NCI-H2196 (cell line): ENCODE results near the gene PRKCQ.
"Not testable (repeated sequence)": the region's sequence is repeated elsewhere in the genome, so short reads cannot be mapped to it uniquely, and the experiment has no call there.

Experiments
- DNase-seq: peaks from one replicate; lab custom pipeline; 2025; ENCODE audit not compliant: unreplicated experiment; lab: John Stamatoyannopoulos, UW

The PRKCQ gene

DNA sequence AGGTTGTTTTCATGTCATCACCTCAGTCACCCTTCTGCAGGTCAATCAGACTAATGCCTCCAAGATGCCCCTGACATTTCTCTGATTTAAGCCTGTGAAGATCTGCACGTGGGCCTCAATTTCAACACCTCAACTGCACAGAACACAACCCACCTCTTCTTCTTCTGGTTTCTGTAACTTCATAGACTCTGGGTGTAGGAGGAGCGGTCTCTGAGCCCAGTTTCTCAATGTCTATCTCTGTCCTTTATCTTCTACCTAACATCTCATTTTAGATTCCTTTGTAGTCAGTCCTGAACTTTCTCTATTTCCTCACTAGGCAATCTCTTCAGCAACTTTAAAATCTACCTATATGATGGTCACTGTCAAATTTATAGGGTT is 85.6 kb downstream of the PRKCQ start:
- DNase-seq: no peak

DNA sequence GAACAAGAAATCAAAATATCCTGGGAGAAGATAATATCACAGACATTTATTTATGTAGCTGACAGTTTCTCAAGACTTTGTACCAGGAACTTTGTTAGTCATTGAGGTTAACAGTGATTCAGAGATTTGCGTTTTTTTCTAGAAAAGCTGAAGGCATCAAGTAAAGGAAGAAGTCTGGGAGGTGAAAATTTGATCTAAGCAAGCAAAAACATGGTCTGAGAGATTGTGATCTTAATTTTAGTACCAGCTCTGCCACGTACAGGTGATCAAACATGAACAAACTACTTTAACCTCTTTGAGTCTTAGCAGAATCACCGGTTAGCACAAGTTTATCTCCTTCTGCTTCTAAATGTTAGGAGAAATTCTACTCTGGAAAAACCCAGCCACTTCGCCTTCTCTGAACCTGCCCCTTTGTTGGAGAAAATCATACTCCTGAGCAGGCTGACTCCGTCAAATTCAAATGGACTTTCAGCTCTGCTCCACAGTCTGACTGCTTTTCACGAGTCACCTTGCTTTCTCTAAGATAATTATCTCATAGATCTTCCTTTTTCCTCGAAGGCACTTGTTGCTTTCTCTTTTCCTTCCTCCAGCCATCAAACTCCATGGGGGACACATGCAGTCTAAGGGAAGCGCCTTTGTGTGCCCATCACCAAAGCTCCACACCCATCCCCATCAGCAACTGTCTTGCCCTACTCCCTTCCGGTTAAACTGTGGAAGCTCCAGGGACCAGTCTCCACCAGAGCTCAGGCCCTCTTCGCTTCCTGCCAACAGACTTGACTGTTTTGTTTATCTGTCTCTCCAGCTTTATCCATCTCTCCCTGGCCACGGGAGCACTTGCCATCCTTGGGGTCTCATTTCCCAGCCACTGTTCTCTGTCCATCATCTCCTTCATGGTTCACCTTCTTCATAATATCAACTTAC is 86.3 kb downstream of the PRKCQ start:
- DNase-seq: no peak

DNA sequence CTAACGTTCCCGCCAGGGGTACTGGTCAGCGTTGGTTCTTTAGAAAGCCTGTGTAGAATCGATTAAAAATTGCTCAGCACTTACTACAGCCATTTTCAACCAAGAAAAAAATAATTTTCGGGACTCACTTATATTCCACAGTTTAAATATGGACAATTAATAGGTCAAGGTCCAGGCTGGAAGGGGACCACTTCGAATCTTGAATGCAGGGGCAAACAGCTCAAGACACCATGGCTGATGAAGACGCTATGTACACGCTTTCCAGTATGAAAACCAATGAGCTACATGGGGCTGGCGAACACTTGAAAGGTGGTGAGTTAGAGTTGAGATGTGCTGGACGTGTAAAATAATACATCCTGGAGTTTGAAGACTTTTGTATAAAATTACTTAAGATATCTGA is 87.2 kb downstream of the PRKCQ start:
- no peak for DNase-seq

DNA sequence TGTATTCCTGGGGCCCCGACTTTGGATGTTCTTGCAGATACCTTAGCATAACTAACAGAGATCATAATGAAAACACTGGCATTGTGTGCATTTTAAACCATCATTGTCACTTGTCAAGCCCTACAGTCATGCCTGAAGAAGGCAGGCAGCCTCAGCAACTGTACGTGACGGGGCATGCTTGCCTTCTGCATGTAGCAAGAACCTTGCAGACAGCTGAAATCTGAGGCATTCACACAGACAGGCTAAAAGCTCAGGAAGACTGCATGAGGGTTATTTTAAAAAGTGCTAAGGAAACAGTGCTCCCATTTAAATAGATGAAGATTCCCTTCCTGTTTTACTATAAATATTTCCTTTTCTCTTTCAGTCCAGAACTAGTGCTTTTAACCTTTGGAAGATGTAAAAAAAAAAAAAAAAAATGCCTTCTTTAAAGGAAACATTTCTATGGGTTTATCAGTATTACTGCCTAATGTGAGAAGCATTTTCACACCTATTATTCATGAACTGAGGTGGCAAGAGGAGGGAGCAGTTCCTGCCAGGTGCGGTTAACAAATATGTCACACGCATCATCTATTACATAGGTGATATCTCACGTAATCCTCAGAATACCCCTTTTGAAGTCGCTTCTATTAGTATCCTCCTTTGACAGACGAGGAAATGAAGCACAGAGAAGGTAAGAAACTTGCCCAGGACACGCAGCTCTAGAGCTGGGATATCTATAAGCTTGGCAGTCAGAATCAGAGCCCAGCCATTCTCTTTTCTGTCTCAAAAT is 88.1 kb downstream of the PRKCQ start:
- DNase-seq: no peak

DNA sequence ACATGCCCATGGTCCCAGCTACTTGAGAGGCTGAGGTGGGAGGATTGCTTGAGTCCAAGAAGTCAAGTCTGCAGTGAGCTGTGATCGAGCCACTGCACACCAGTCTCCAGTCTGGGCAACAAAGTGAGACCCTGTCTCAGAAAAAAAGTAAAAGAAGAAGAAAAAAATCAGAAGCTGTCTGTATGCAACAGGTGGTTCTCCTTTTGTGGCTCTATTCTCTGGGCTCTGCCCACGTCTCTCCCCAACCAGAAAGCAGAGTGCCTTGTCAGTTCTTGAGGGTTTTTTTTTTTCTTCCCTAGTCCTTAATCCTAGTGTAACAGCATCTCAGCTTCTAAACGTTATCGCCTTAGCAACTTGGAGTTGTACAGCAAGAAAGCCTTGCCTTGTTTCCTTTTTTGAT is 89.5 kb downstream of the PRKCQ start:
- DNase-seq: no peak

DNA sequence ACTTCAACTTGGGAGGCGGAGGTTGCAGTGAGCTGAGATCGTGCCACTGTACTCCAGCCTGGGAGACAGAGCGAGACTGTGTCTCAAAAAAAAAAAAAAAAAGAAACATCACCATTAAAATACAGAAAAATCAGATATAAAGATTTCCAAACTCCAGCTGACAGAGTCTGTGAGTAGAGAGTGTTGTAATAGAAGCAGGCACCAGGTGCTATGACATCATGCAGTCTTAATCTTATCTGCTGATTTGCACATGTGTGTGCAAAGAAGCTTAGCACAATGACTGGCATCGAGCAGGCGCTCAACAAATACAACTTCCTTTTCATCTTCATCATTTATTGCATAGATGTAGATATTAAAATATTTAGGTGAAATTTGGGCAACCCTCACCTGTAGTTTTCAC is 92.2 kb downstream of the PRKCQ start:
- DNase-seq: no peak

DNA sequence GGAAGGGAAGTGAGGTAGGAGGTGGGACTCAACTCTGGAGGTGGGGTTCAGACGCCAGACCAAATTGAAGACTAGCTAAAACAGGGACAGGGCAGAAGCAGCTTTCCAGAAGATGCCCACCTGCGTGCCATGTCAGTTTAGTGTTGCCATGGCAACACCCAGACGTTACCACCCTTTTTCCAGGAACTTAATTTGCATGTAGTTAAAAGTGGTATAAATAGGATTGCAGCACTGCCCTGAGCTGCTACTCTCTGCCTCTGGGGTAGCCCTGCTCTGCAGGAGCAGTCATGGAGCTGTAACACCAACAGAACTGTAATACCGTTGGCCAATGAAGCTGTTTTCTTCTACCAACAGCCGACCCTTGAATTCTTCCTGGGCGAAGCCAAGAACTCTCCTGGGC is 93.8 kb downstream of the PRKCQ start:
- no peak for DNase-seq

DNA sequence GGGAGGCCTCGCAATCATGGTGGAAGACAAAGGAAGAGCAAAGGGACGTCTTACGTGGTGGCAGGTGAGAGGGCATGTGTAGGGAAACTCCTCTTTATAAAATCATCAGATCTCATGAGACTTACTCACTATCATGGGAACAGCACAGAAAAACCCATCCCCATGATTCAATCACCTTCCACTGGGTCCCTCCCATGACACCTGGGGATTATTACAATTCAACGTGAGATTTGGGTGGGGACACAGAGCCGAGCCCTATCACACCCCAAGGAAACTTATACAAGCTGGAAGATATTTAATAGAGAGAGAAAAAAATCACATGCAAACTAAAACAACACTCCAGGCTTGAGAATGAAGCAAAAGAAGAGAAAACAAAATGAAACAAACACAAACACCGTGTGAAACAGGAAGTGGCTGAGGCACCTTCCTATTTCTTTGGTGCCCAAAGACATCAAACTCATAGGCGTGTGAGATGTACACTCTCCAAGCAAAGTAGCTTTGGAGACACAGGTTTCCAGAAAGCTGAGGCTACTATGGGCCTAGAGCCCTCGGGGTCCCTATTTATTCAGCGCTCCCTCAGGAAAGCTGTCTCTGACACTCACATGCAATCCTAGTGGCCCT is 97.2 kb downstream of the PRKCQ start:
- DNase-seq: no peak

DNA sequence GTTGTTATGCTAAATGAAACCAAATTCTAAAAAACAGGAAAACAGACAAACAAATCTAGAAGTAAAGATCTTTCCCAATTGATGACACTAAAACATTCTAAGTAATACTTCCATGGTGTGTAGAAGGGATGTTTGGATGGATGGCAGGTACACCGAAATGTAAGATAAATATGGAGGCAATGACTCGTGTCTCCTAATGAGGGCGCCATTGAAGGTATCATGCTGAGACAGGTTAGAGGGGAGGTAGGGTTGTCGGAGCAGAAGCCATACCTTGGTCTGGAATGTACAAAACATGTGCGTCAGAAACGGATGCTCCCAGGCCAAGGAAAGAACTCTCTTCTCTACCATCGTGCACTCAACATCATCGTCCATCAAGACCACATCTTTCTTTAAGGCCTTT is 101.4 kb downstream of the PRKCQ start:
- DNase-seq: no peak

DNA sequence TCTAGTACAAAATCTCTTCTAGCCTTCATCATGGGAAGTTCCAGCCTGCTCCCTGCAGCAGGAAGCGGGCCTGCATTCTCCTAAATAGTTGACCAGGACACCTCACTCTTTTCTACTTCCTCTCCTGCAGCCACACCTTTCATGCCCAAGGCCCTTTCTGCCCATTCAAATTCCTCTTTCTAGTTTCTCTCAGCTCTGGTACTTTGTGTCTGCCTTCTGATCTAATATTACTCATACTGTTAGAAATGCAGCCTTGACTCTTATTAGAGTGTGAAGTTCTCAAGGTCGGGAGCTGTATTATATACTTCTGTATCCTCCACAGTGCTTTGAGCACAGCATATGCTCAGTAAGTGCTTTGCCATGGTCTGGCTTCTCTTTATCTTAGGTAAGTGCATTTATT is 103.1 kb downstream of the PRKCQ start:
- DNase-seq: no peak

DNA sequence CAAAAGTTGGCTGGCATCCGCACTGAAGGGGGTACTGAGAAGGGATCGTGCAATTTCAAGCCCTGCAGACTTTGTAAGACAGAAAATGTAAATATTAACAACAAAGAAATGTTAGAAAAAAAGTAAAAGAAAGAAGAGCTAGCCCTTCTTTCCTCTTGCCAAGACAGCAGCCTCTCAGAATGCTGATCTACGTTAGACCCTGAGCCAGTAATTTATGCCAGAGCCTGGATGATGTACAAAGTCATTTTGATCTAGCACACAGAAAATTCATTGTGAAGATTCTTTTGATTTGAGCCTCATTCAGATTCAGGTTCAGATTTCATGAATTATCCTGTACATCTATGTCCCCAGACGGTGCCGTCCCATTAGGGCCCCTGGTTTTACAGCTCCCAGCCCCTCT is 105.2 kb downstream of the PRKCQ start:
- DNase-seq: no peak

DNA sequence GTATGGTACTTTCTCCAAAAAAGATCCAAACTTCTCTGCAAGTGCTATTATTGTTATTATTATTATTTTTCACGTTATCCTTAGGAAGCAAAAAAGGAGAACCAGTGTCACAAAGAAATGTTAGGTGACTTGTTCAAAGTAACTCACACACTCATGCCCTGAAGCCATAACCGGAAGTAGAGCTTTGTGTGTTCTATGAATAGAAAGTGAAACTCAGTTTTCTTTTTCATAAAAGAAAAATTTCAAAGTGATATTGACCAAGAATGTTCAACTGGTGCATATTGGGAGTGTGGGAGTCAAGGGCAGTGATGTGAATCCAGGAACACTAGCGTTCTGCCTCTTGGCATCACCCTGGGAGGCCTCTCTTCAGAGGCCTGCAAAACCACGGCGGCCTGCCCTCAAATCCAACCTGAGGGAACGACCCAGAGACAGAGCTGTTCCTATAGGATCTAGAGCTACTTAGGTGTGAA is 106.1 kb downstream of the PRKCQ start:
- no peak for DNase-seq

DNA sequence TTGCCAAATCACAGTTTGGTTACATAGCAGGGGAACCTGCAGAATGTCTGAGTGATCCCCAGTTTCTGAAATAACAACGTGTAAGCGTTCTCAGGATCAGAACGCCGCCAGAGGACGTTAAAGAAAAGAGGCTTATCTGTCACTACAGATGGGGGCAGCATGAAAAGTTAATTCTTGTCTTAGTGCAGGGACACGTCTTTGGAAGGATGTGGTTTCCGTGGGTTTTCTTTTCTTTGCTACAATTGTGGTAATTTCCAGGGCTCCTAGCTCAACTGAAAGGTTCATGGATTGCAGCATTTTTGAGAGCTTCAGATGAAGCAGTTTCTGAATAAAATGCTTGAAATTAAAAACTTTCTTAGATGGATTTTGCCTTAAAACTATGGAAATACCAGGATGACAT is 106.6 kb downstream of the PRKCQ start:
- no peak for DNase-seq

DNA sequence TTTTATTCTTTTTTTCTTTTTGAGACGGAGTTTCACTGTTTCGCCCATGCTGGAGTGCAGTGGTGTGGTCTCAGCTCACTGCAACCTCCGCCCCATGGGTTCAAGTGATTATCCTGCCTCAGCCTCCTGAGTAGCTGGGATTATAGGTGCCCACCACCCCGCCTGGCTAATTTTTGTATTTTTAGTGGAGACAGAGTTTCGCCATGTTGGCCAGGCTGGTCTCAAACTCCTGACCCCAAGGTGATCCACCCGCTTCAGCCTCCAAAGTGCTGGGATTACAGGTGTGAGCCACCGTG is 107.4 kb downstream of the PRKCQ start:
- not testable (repeated sequence) for DNase-seq

DNA sequence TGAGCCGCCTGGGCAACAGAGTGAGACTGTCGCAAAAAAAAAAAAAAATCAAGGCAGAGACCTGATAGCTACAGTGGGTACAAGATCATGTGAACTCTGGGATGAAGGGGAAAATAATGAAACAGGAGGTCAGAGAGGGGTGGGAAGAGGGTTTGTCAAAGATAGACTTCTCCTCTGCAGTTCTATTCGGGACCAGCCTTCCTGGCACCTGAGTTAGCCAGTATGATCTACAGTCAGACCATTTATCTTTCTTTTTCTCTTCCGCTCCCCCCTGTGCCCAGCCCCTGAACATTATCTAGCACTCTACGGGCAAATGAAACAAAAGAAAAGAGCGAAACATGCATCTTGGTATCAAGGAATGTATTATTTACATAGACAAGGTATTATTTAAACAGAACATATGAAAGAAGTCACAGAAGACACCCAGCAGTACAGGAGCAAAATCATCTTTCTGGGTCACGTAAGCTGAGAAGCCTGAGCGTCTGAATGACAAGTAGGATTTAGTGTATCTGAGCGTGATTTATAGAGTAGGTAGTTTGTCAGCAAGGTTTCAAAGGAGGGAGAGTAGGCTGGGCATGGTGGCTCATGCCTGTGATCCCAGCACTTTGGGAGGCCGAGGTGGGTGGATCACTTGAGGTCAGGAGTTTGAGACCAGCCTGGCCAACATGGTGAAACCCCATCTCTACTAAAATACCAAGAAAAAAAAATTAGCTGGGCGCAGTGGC is 109.0 kb downstream of the PRKCQ start:
- no peak for DNase-seq

DNA sequence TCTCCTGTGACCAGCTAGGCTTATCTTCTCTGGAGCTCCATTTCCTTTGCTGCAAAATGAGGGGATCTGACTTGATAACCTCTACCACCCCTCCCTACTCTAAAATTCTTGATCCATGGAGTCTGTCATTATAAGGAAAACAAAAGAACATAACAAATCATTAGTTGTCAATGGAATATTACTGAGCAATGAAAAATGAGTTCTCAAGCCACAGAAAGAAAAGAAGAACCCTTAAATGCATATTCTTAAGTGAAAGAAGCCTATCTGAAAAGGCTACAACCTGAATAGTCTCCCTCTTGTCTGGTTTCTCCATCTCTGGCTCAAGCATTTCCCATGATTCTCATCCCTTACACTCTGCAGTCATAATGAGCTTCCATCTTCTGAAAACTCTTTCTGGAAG is 110.4 kb downstream of the PRKCQ start:
- no peak for DNase-seq

DNA sequence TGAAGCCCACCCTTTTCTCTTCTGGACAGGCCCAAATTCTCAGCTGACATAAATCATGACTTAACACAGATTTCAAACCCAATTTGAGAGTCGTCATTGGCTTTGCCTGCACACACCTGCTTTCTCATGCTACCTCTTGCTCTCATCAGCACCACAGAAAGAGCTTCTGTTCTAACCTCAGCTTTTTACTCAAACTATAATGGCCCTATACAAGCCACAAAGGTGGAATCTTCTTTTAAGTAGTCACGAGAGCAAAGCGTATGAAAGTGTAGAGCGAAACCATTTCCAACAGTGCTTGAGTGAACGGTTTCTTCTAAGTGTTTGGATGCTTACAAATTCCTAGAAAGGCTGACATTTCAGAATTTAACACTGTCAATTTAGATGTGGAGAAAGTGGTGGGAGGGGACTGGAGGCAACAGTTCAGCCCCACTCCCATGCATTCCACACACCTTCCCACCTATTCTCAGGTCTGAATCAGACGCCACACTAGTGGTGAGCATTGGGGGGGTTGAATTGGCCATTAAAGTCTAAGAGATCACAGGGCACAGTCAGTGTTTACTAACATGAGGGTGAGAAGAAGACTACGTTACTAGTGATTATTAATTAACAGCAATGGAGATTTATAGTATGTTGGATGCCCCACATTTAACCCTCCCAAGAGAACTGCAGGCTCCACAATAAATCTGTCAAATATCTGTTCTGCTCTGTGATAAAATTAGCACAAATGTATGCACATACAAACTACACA is 114.0 kb downstream of the PRKCQ start:
- DNase-seq: no peak

DNA sequence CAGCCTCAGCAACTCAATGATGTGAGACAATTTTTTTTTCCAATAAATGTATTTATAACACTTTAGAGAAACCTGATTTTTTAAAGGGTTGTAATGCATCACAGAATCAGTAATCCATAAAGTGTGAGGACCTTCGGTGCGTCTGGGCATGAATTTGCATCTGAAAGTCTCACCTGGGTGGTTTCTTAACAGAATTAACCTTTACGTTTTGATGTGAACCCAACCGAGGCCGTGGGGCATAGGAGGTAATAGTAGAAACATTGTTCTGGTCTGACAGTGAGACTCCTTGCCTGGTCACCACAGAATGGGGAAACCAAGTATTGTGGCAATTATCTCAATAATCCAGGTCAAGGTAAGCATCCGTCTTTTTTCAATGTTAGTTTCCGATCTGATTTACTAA is 114.6 kb downstream of the PRKCQ start:
- no peak for DNase-seq

DNA sequence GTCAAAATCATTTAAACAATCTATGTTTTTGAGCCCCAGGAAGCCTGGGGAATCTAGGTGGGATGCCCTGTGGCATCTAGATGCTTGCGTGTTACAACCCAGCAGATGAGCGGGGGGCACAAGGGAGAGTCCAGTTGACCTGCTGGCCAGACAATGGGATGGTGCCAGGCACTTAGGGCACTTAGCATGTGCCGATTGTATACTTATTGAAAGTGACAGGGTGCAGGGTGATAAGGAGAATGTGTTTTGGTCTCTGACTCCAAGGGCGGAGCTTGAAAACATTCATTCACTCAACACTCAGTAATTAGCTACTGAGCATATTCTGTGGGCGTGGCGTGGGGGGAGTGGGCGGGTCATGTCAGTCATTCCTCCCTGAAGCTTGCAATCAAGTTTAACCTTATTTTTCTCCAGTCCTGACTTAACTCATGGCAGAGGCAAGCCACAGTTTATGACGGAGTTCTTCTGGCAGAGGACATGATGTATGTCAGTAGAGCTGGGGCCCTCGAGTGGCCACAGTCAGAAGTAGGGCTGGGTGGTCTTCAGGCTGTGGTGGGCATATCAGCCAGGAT is 115.1 kb downstream of the PRKCQ start:
- DNase-seq: no peak

DNA sequence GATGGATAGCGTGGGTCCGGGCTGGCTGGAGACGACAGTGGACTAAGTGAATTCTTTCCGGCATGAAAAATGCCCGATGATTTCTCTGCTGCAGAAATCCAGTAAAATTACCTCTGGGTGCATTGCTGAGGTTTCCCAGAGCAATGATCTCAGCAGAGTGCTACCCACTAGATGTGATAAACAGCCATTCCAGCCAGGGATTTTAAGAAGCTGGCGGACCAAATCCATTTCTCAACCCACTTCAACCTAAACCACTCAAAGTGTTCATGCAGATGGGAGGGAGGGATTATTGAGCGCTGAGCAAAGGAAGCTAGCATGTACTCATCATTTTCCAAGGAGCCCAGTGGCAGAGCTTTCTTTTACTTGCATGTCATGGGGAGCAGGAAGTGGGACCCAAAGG is 116.7 kb downstream of the PRKCQ start:
- no peak for DNase-seq
